CD4-positive, alpha-beta T cell (primary cell): ENCODE measurements around the gene BTG2. TPM values are rescaled to one million over a fixed set of nuclear protein-coding genes. Genes with fewer than 3 reads are reported as not detected.
A peak's percentile ranks its signal among the peaks of the same experiment; 100 is the strongest.
"Not testable (repeated sequence)": the region's sequence is repeated elsewhere in the genome, so short reads cannot be mapped to it uniquely, and the experiment has no call there.

Experiments used
- ATAC-seq: fragments of 200-7000 bp; cut with Tn5 transposase; one replicate; pipeline ENCODE4 v1.10.0; 2022; ENCODE audit warnings: mild to moderate bottlenecking; ENCODE audit not compliant: poor library complexity
- CTCF ChIA-PET: fragments of 350-600 bp; sonication (Branson Sonifier 250); formaldehyde crosslinking; loops from one replicate; lab custom pipeline; 2021; ENCODE audit warnings: antibody characterized with exemption, inconsistent platforms; lab: Charles Lee
- POLR2A ChIA-PET: fragments of 350-600 bp; sonication (Branson Sonifier 250); formaldehyde crosslinking; loops from one replicate; lab custom pipeline; 2021; ENCODE audit warnings: antibody characterized with exemption, inconsistent platforms; lab: Charles Lee
- DNase-seq, 14 experiments: peaks; one replicate each; pipeline ENCODE4 v3.0.0-alpha.2; 2013 to 2020; ENCODE audit warnings: mixed read lengths in 2 of 14
- H3K27ac ChIP-seq, 2 donors: one replicate each; pipeline versions ENCODE4 v1.5.1 to v1.7.0; 2013; ENCODE audit warnings: low read length in 2 of 2, low read depth in 1 of 2, mild to moderate bottlenecking in 1 of 2
- H3K27me3 ChIP-seq, 2 experiments: 1 replicate in 1 of 2; 2 replicates in 1 of 2; pipeline versions ENCODE4 v1.6.1 to v1.7.0; 2013; ENCODE audit warnings: low read length in 2 of 2, control low read depth in 1 of 2, mild to moderate bottlenecking in 1 of 2, moderate library complexity in 1 of 2; ENCODE audit not compliant: insufficient read depth in 2 of 2, control insufficient read depth in 1 of 2
- H3K36me3 ChIP-seq: one replicate; pipeline ENCODE4 v1.6.1; 2013; ENCODE audit warnings: low read length, control low read depth; ENCODE audit not compliant: insufficient read depth
- H3K4me1 ChIP-seq: one replicate; pipeline ENCODE4 v1.6.1; 2013; ENCODE audit warnings: low read length, control low read depth; ENCODE audit not compliant: insufficient read depth
- H3K4me3 ChIP-seq: one replicate; pipeline ENCODE4 v1.5.1; 2013; ENCODE audit warnings: mild to moderate bottlenecking, low read length, moderate library complexity
- H3K9me3 ChIP-seq, 2 experiments: 1 replicate in 1 of 2; 2 replicates in 1 of 2; pipeline versions ENCODE4 v1.6.1 to v1.7.0; 2013; ENCODE audit warnings: low read length in 2 of 2, mild to moderate bottlenecking in 2 of 2, control low read depth in 1 of 2, moderate library complexity in 1 of 2; ENCODE audit not compliant: control insufficient read depth in 1 of 2, insufficient read depth in 1 of 2
- H3K27ac Mint-ChIP-seq: one replicate; pipeline ENCODE4 v1.8.0; 2020; ENCODE audit warnings: mixed read lengths
- H3K27me3 Mint-ChIP-seq: one replicate; pipeline ENCODE4 v1.8.0; 2021; ENCODE audit warnings: mixed read lengths
- H3K36me3 Mint-ChIP-seq: one replicate; pipeline ENCODE4 v1.8.0; 2021; ENCODE audit warnings: low read depth, mixed read lengths
- H3K4me1 Mint-ChIP-seq: one replicate; pipeline ENCODE4 v1.8.0; 2021; ENCODE audit warnings: low read depth, mixed read lengths
- H3K4me3 Mint-ChIP-seq: one replicate; pipeline ENCODE4 v1.8.0; 2020; ENCODE audit warnings: mild to moderate bottlenecking, mixed read lengths
- H3K9me3 Mint-ChIP-seq: one replicate; pipeline ENCODE4 v1.8.0; 2020; ENCODE audit warnings: mixed read lengths
- CTCF ChIP-seq: fragments of 200-600 bp; IDR thresholded peaks from one replicate; pipeline ENCODE4 v1.8.0; 2022; ENCODE audit warnings: antibody characterized with exemption, mild to moderate bottlenecking
- intact Hi-C, 2 experiments: fragments of 100-400 bp; cut with DNase I in 1 of 2; cut with micrococcal nuclease in 1 of 2; formaldehyde crosslinking; loops; one replicate each; pipeline versions ENCODE4 v1.15.1 to v1.9.0; 2023 to 2025; cut with DNase I, micrococcal nuclease
- total RNA-seq, 174 experiments: library from RNA in 2 of 174; stranded (reverse) in 2 of 174; gene quantifications; one replicate each; pipeline ENCODE4 v1.2.3 and lab custom pipeline; 2021 to 2026

Gene BTG2
- total RNA-seq, 2 experiments from 2014 or later = 802 to 849 TPM

GRCh38 chr1:203308923-203309331, 3.6 kb downstream of the BTG2 start:
- DNase-seq = peak in 2 of 14 experiments; percentile 42 to 47
- POLR2A ChIA-PET = interaction anchor here (1.1 to 9.7 kb wide), 6 partner anchors 9 to 34 kb away, joined by 3 to 868 read pairs (median 192); no protein-coding TSS in a partner anchor
- H3K4me1 Mint-ChIP-seq = peaks cover 76% of the 10 kb centered on the region

GRCh38 chr1:203311368-203312301, 6.3 kb downstream of the BTG2 start:
- Mint-ChIP-seq H3K27me3 (no peaks in the 10 kb centered on the region), H3K4me1 (peaks cover 73% of the 10 kb centered on the region), H3K4me3 (peak overlapping the region; percentile 95), H3K36me3 (peaks cover 63% of the 10 kb centered on the region), H3K9me3 (no peaks in the 10 kb centered on the region), H3K27ac (peak overlapping the region; percentile 98)
- Histone ChIP-seq H3K9me3 (no peaks in the 10 kb centered on the region), H3K4me1 (peaks cover 59% of the 10 kb centered on the region), H3K27me3 (no peaks in the 10 kb centered on the region), H3K4me3 (no peak overlapping the region), H3K27ac (no peak overlapping the region), H3K36me3 (peaks cover 52% of the 10 kb centered on the region)
- intact Hi-C loops = no loop called here
- ATAC-seq (no peak), DNase-seq (no peak)
- ChIA-PET CTCF (interaction anchor here (0.8 to 10.5 kb wide), 3 partner anchors 14 to 43 kb away, joined by 4 to 106 read pairs (median 81); no protein-coding TSS in a partner anchor), POLR2A (interaction anchor here (6.8 to 9.7 kb wide), 4 partner anchors 12 to 37 kb away, joined by 63 to 868 read pairs (median 417); no protein-coding TSS in a partner anchor)
- no peak for TF ChIP-seq CTCF

More at GRCh38 chr1:203308923-203309331, 3.6 kb downstream of the BTG2 start:
- H3K36me3 ChIP-seq = peaks cover 56% of the 10 kb centered on the region
- no peaks in the 10 kb centered on the region for H3K27me3 ChIP-seq
- no peaks in the 10 kb centered on the region for H3K9me3 ChIP-seq
- H3K27ac ChIP-seq = peak overlapping the region; percentile 4 to 97
- peaks cover 75% of the 10 kb centered on the region for H3K36me3 Mint-ChIP-seq
- intact Hi-C loops = loop anchor here in 1 of 2 experiments (1.0 kb wide), 2 partner anchors 15 to 29 kb away; no protein-coding TSS in a partner anchor
- H3K9me3 Mint-ChIP-seq = no peaks in the 10 kb centered on the region
- peak overlapping the region; percentile 95 for H3K4me3 Mint-ChIP-seq
- H3K4me3 ChIP-seq = peak overlapping the region; percentile 73
- TF ChIP-seq CTCF = no peak
- peaks cover 64% of the 10 kb centered on the region for H3K4me1 ChIP-seq
- CTCF ChIA-PET = interaction anchor here (0.6 to 10.5 kb wide), 7 partner anchors 12 to 381 kb away, joined by 3 to 106 read pairs (median 9); no protein-coding TSS in a partner anchor
- H3K27me3 Mint-ChIP-seq = no peaks in the 10 kb centered on the region
- peak overlapping the region; percentile 98 for H3K27ac Mint-ChIP-seq
- ATAC-seq = no peak

- ATAC-seq, H3K27me3 Mint-ChIP-seq, H3K27ac ChIP-seq, H3K9me3 ChIP-seq, H3K4me3 Mint-ChIP-seq, intact Hi-C loops, H3K9me3 Mint-ChIP-seq, H3K4me3 ChIP-seq, H3K27ac Mint-ChIP-seq, H3K27me3 ChIP-seq, DNase-seq: not testable (repeated sequence)
- peaks cover 37% of the 10 kb centered on the region for H3K36me3 Mint-ChIP-seq
- peaks cover 26% of the 10 kb centered on the region for H3K36me3 ChIP-seq
- ChIA-PET CTCF (interaction anchor here (1.4 to 10.5 kb wide), 3 partner anchors 11 to 47 kb away, joined by 4 to 106 read pairs (median 7); no protein-coding TSS in a partner anchor), POLR2A (interaction anchor here (1.0 to 9.7 kb wide), 6 partner anchors 10 to 39 kb away, joined by 3 to 868 read pairs (median 182); no protein-coding TSS in a partner anchor)
- H3K4me1 Mint-ChIP-seq = peaks cover 68% of the 10 kb centered on the region
- peaks cover 45% of the 10 kb centered on the region for H3K4me1 ChIP-seq
Observed at GRCh38 chr1:203314025-203314759, 8.9 kb downstream of the BTG2 start.
